PFSK-1 (cell line): ENCODE measurements around the gene PHACTR3.

Experiments used
- POLR2AphosphoS5 ChIP-seq: IDR thresholded peaks from 2 replicates; pipeline ENCODE4 v1.6.1; 2012; ENCODE audit warnings: low read depth, mild to moderate bottlenecking, control low read depth, low read length, moderate library complexity
- REST ChIP-seq, 2 experiments: IDR thresholded peaks; 2 replicates each; pipeline versions ENCODE4 v1.6.1 to v1.8.0; 2011 to 2012; ENCODE audit warnings: low read depth in 2 of 2, low read length in 2 of 2, control low read depth in 1 of 2, inconsistent platforms in 1 of 2, mild to moderate bottlenecking in 1 of 2, moderate library complexity in 1 of 2; ENCODE audit not compliant: insufficient read depth in 1 of 2
- TAF1 ChIP-seq: IDR thresholded peaks from 2 replicates; pipeline ENCODE4 v1.6.1; 2012; ENCODE audit warnings: low read length, control low read depth, borderline replicate concordance; ENCODE audit not compliant: insufficient read depth

DNA sequence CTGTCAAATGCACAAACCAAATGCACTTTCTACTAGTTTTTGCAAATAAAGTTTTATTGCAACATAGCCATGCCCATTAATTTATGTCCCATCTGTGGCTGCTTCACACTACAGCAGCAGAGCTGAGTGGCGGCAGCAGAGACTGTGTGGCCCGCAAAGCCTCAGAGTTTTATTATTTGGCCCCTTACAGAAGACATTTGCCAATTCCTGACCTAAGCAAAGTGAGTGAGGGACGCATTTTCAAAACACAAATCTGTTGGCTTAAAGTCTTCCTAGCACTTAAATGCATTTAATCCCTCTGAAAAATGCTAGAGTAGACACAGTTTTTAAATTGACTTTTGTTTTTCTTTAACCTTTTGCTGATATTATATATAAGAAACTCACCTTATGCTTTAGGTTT is 126.4 kb downstream of the PHACTR3 start:
- TF ChIP-seq POLR2AphosphoS5 (no peak), REST (IDR thresholded peaks at IDR 0.05; ENCODE audit: insufficient read depth in 1 of 2, low read depth in 2 of 2, low read length in 2 of 2) (no peak), TAF1 (no peak)
